H9 (cell line): Measurements from ENCODE around the gene CLIP4. TPM values are rescaled to one million over a fixed set of nuclear protein-coding genes. Genes with fewer than 3 reads are reported as not detected.
A peak's percentile ranks its signal among the peaks of the same experiment; 100 is the strongest.

Source experiments
- DNase-seq: peaks from one replicate; pipeline ENCODE4 v3.0.0-alpha.2; 2017
- H2AFZ ChIP-seq: one replicate; pipeline ENCODE4 v1.6.1; 2013; ENCODE audit warnings: mild to moderate bottlenecking, low read length, control low read depth, moderate library complexity
- H2AK5ac ChIP-seq: 2 replicates; pipeline ENCODE4 v1.6.1; 2013; ENCODE audit warnings: low read length, control low read depth, mixed read lengths; ENCODE audit not compliant: insufficient read length
- H2BK120ac ChIP-seq: one replicate; pipeline ENCODE4 v1.6.1; 2013; ENCODE audit warnings: low read depth, mild to moderate bottlenecking, low read length, control low read depth, inconsistent platforms; ENCODE audit not compliant: poor library complexity, severe bottlenecking
- H2BK12ac ChIP-seq: 2 replicates; pipeline ENCODE4 v1.6.1; 2013; ENCODE audit warnings: low read length, control low read depth, mixed read lengths, low read depth; ENCODE audit not compliant: insufficient read length
- H2BK15ac ChIP-seq: 2 replicates; pipeline ENCODE4 v1.6.1; 2013; ENCODE audit warnings: low read depth, low read length, control low read depth
- H2BK20ac ChIP-seq: one replicate; pipeline ENCODE4 v1.6.1; 2013; ENCODE audit warnings: low read depth, mild to moderate bottlenecking, low read length, control low read depth, inconsistent platforms; ENCODE audit not compliant: poor library complexity, severe bottlenecking
- H2BK5ac ChIP-seq: 2 replicates; pipeline ENCODE4 v1.6.1; 2013; ENCODE audit warnings: low read length, control low read depth, mixed read lengths; ENCODE audit not compliant: insufficient read length
- H3K14ac ChIP-seq: 2 replicates; pipeline ENCODE4 v1.6.1; 2013; ENCODE audit warnings: low read length, control low read depth; ENCODE audit not compliant: insufficient read depth
- H3K18ac ChIP-seq: 2 replicates; pipeline ENCODE4 v1.6.1; 2013; ENCODE audit warnings: low read depth, mild to moderate bottlenecking, mixed read lengths, low read length, control low read depth; ENCODE audit not compliant: insufficient read length
- H3K23ac ChIP-seq: 2 replicates; pipeline ENCODE4 v1.6.1; 2013; ENCODE audit warnings: low read length, control low read depth, mixed read lengths, low read depth; ENCODE audit not compliant: insufficient read length
- H3K23me2 ChIP-seq: 2 replicates; pipeline ENCODE4 v1.6.1; 2013; ENCODE audit warnings: low read depth, mild to moderate bottlenecking, mixed read lengths, low read length, control low read depth; ENCODE audit not compliant: insufficient read length, poor library complexity, severe bottlenecking
- H3K27ac ChIP-seq: 2 replicates; pipeline ENCODE4 v1.5.1; 2013; ENCODE audit warnings: low read length, control low read depth, mixed read lengths, low read depth; ENCODE audit not compliant: insufficient read length
- H3K27me3 ChIP-seq: 2 replicates; pipeline ENCODE4 v1.6.1; 2013; ENCODE audit warnings: low read length, control low read depth, inconsistent platforms; ENCODE audit not compliant: insufficient read depth
- H3K4ac ChIP-seq: 2 replicates; pipeline ENCODE4 v1.6.1; 2013; ENCODE audit warnings: low read depth, mild to moderate bottlenecking, control low read depth, inconsistent platforms, low read length, moderate library complexity
- H3K4me1 ChIP-seq: 2 replicates; pipeline ENCODE4 v1.6.1; 2013; ENCODE audit warnings: low read length, control low read depth, inconsistent platforms; ENCODE audit not compliant: insufficient read depth
- H3K4me2 ChIP-seq: 2 replicates; pipeline ENCODE4 v1.6.1; 2013; ENCODE audit warnings: low read length, control low read depth, mixed read lengths; ENCODE audit not compliant: insufficient read length, insufficient read depth
- H3K56ac ChIP-seq: 2 replicates; pipeline ENCODE4 v1.6.1; 2013; ENCODE audit warnings: low read depth, mild to moderate bottlenecking, mixed read lengths, low read length, control low read depth; ENCODE audit not compliant: insufficient read length
- H3K79me1 ChIP-seq: 2 replicates; pipeline ENCODE4 v1.6.1; 2013; ENCODE audit warnings: low read depth, mild to moderate bottlenecking, moderate library complexity, low read length, control low read depth, inconsistent platforms; ENCODE audit not compliant: insufficient read depth, poor library complexity, severe bottlenecking
- H3K79me2 ChIP-seq: 2 replicates; pipeline ENCODE4 v1.6.1; 2013; ENCODE audit warnings: low read length, control low read depth, inconsistent platforms; ENCODE audit not compliant: insufficient read depth
- H3K9ac ChIP-seq: 2 replicates; pipeline ENCODE4 v1.6.1; 2013; ENCODE audit warnings: low read length, control low read depth, mixed read lengths; ENCODE audit not compliant: insufficient read length; ENCODE audit errors: extremely low read depth
- H3K9me3 ChIP-seq: one replicate; pipeline ENCODE4 v1.6.1; 2013; ENCODE audit warnings: low read depth, low read length, inconsistent platforms; ENCODE audit not compliant: control insufficient read depth
- H3T11ph ChIP-seq: one replicate; pipeline ENCODE4 v1.6.1; 2013; ENCODE audit warnings: mild to moderate bottlenecking, low read length, control low read depth, inconsistent platforms
- H4K20me1 ChIP-seq: one replicate; pipeline ENCODE4 v1.6.1; 2013; ENCODE audit not compliant: control insufficient read depth, insufficient read length, insufficient read depth
- H4K5ac ChIP-seq: 2 replicates; pipeline ENCODE4 v1.6.1; 2013; ENCODE audit warnings: low read depth, mild to moderate bottlenecking, mixed read lengths, low read length, control low read depth; ENCODE audit not compliant: insufficient read length
- H4K8ac ChIP-seq: replicated peaks from 2 replicates; pipeline ENCODE4 v1.6.1; 2013; ENCODE audit warnings: low read length, control low read depth, mixed read lengths, low read depth; ENCODE audit not compliant: insufficient read length
- H4K91ac ChIP-seq: 2 replicates; pipeline ENCODE4 v1.6.1; 2013; ENCODE audit warnings: low read depth, mild to moderate bottlenecking, moderate library complexity, mixed read lengths, low read length, control low read depth; ENCODE audit not compliant: insufficient read length
- H3K27ac Mint-ChIP-seq, 3 experiments: 2 replicates in 2 of 3; 3 replicates in 1 of 3; pipeline ENCODE4 v1.8.0; 2020 to 2021; ENCODE audit warnings: mixed read lengths in 3 of 3, mild to moderate bottlenecking in 1 of 3, moderate library complexity in 1 of 3
- H3K27me3 Mint-ChIP-seq: 2 replicates; pipeline ENCODE4 v1.8.0; 2021; ENCODE audit warnings: low read depth, mild to moderate bottlenecking, moderate library complexity, mixed read lengths
- H3K36me3 Mint-ChIP-seq, 3 experiments: 2 replicates in 2 of 3; 3 replicates in 1 of 3; pipeline ENCODE4 v1.8.0; 2020 to 2021; ENCODE audit warnings: low read depth in 3 of 3, mixed read lengths in 3 of 3; ENCODE audit not compliant: insufficient read depth in 1 of 3
- H3K4me1 Mint-ChIP-seq, 2 experiments: 2 replicates each; pipeline ENCODE4 v1.8.0; 2020; ENCODE audit warnings: mixed read lengths in 2 of 2
- H3K4me3 Mint-ChIP-seq, 2 experiments: 2 replicates in 1 of 2; 3 replicates in 1 of 2; pipeline ENCODE4 v1.8.0; 2020 to 2021; ENCODE audit warnings: mild to moderate bottlenecking in 2 of 2, mixed read lengths in 2 of 2, moderate library complexity in 1 of 2
- H3K9me3 Mint-ChIP-seq, 2 experiments: 2 replicates in 1 of 2; 3 replicates in 1 of 2; pipeline ENCODE4 v1.8.0; 2020; ENCODE audit warnings: mild to moderate bottlenecking in 2 of 2, mixed read lengths in 2 of 2, moderate library complexity in 1 of 2
- WGBS: extraction: QIAGEN DNeasy Blood & Tissue Kit; methylation state at CpG from one replicate; pipeline ENCODE4 v1.1.7; 2013; ENCODE audit warnings: missing lambda C conversion rate, low lambda C conversion rate, mixed read lengths; ENCODE audit not compliant: insufficient read length; ENCODE audit errors: extremely low coverage; 5-methylcytosine and 5-hydroxymethylcytosine counted together
- total RNA-seq: library from RNA; stranded (reverse); gene quantifications from 2 replicates; pipeline ENCODE4 v1.2.1, GENCODE V29; 2021
- TF ChIP-seq, protein P1 (sequence below): fragments of 200-600 bp; sonication (generic); conservative IDR thresholded peaks from 3 replicates; pipeline ENCODE4 v1.8.0; 2021; ENCODE audit warnings: antibody characterized with exemption, mild to moderate bottlenecking

Gene CLIP4
- total RNA-seq, 1 experiment from 2014 or later: 0.66 TPM

DNA sequence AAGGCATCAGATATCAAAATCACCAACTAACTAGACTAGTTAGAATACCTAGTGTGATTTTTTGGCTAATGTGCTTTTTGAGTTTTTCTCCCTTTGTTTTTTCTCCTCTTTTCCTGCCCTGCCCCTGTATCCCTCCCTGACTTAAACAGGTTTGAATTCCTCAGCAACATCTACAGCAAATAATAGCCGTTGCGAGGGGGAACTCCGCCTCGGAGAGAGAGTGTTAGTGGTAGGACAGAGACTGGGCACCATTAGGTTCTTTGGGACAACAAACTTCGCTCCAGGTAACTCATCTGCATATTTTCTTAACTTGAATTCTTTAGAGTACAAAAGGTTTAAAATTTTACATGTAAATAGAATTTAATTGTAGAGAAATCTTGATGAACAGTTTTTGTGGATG, 45.0 kb downstream of the CLIP4 start:
- H3K56ac ChIP-seq: no peak overlapping the region

More for the DNA sequence above, 45.0 kb downstream of the CLIP4 start:
- H2AK5ac ChIP-seq: no peak overlapping the region
- H3K14ac ChIP-seq: no peak overlapping the region
- DNase-seq: no peak
- no peak overlapping the region for H3K23ac ChIP-seq
- Mint-ChIP-seq H3K4me3 (no peak overlapping the region), H3K9me3 (no peaks in the 10 kb centered on the region), H3K27me3 (peaks cover 2% of the 10 kb centered on the region; the same call in 1 of the 2 replicates), H3K36me3 (no peaks in the 10 kb centered on the region), H3K27ac (peak overlapping the region in 2 of 3 experiments; percentile 17 to 54; a peak in 1 of 7 replicates), H3K4me1 (peaks cover 23 to 25% of the 10 kb centered on the region in 2 experiments)
- H4K5ac ChIP-seq: no peak overlapping the region
- H3K9ac ChIP-seq: no peak overlapping the region
- TF ChIP-seq, protein P1, sequence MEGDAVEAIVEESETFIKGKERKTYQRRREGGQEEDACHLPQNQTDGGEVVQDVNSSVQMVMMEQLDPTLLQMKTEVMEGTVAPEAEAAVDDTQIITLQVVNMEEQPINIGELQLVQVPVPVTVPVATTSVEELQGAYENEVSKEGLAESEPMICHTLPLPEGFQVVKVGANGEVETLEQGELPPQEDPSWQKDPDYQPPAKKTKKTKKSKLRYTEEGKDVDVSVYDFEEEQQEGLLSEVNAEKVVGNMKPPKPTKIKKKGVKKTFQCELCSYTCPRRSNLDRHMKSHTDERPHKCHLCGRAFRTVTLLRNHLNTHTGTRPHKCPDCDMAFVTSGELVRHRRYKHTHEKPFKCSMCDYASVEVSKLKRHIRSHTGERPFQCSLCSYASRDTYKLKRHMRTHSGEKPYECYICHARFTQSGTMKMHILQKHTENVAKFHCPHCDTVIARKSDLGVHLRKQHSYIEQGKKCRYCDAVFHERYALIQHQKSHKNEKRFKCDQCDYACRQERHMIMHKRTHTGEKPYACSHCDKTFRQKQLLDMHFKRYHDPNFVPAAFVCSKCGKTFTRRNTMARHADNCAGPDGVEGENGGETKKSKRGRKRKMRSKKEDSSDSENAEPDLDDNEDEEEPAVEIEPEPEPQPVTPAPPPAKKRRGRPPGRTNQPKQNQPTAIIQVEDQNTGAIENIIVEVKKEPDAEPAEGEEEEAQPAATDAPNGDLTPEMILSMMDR: no peak
- no peak overlapping the region for H3T11ph ChIP-seq
- no peak overlapping the region for H4K8ac ChIP-seq
- no peak overlapping the region for H3K4ac ChIP-seq
- H2BK20ac ChIP-seq: no peak overlapping the region
- no peak overlapping the region for H3K18ac ChIP-seq
- no peaks in the 10 kb centered on the region for H3K9me3 ChIP-seq
- no CpG with 5 or more reads among the region's 5 CpGs for WGBS
- no peak overlapping the region for H2BK12ac ChIP-seq
- no peak overlapping the region for H2AFZ ChIP-seq
- no peaks in the 10 kb centered on the region; the same call in 1 of the 2 replicates for H3K4me1 ChIP-seq
- no peaks in the 10 kb centered on the region for H3K79me2 ChIP-seq
- H2BK15ac ChIP-seq: no peak overlapping the region
- H4K91ac ChIP-seq: no peak overlapping the region
- no peaks in the 10 kb centered on the region for H3K27me3 ChIP-seq
- H3K23me2 ChIP-seq: no peaks in the 10 kb centered on the region
- H2BK120ac ChIP-seq: no peak overlapping the region
- H3K79me1 ChIP-seq: no peaks in the 10 kb centered on the region
- no peak overlapping the region for H3K4me2 ChIP-seq
- no peaks in the 10 kb centered on the region for H4K20me1 ChIP-seq
- H3K27ac ChIP-seq: no peak overlapping the region
- H2BK5ac ChIP-seq: no peak overlapping the region
